Natural killer cell (primary cell): ENCODE data around the gene SFSWAP. TPM values are rescaled to one million over a fixed set of nuclear protein-coding genes. Genes with fewer than 3 reads are reported as not detected.

Source experiments
- ATAC-seq, 3 donors: fragments of 150-1000 bp in 2 of 3; fragments of 200-7000 bp in 1 of 3; cut with Tn5 transposase; 1 replicate in 1 of 3; 2 replicates in 2 of 3; pipeline ENCODE4 v1.10.0; 2021; ENCODE audit warnings: mild to moderate bottlenecking in 2 of 3, moderate library complexity in 2 of 3
- DNase-seq, 2 donors: peaks; one replicate each; pipeline versions ENCODE4 v3.0.0 to v3.0.0-alpha.2; 2013 to 2021; ENCODE audit warnings: mixed read lengths in 1 of 2
- H3K27ac ChIP-seq: one replicate; pipeline ENCODE4 v1.5.1; 2013; ENCODE audit warnings: mild to moderate bottlenecking, low read length
- H3K27me3 ChIP-seq: one replicate; pipeline ENCODE4 v1.6.1; 2013; ENCODE audit warnings: low read length; ENCODE audit not compliant: control insufficient read depth, insufficient read depth
- H3K36me3 ChIP-seq: one replicate; pipeline ENCODE4 v1.6.1; 2013; ENCODE audit warnings: low read length; ENCODE audit not compliant: control insufficient read depth, insufficient read depth
- H3K4me1 ChIP-seq: one replicate; pipeline ENCODE4 v1.6.1; 2013; ENCODE audit warnings: low read length; ENCODE audit not compliant: control insufficient read depth, insufficient read depth
- H3K4me3 ChIP-seq: one replicate; pipeline ENCODE4 v1.5.1; 2013; ENCODE audit warnings: low read length
- H3K9me3 ChIP-seq: one replicate; pipeline ENCODE4 v1.6.1; 2013; ENCODE audit warnings: low read length; ENCODE audit not compliant: control insufficient read depth, insufficient read depth
- H3K27ac Mint-ChIP-seq, 2 donors: one replicate each; pipeline ENCODE4 v1.8.0; 2022; ENCODE audit warnings: mild to moderate bottlenecking in 2 of 2, mixed read lengths in 2 of 2, moderate library complexity in 1 of 2
- H3K27me3 Mint-ChIP-seq, 2 donors: one replicate each; pipeline ENCODE4 v1.8.0; 2022; ENCODE audit warnings: low read depth in 2 of 2, mixed read lengths in 2 of 2
- H3K36me3 Mint-ChIP-seq: one replicate; pipeline ENCODE4 v1.8.0; 2022; ENCODE audit warnings: mixed read lengths
- H3K4me1 Mint-ChIP-seq, 2 donors: one replicate each; pipeline ENCODE4 v1.8.0; 2022; ENCODE audit warnings: mixed read lengths in 2 of 2
- H3K4me3 Mint-ChIP-seq: one replicate; pipeline ENCODE4 v1.8.0; 2022; ENCODE audit warnings: mild to moderate bottlenecking, moderate library complexity, mixed read lengths
- H3K9me3 Mint-ChIP-seq, 2 donors: one replicate each; pipeline ENCODE4 v1.8.0; 2022; ENCODE audit warnings: mixed read lengths in 2 of 2
- WGBS: methylation state at CpG from one replicate; pipeline ENCODE4 v1.1.7; 2013; ENCODE audit warnings: missing lambda C conversion rate; ENCODE audit not compliant: insufficient coverage; 5-methylcytosine and 5-hydroxymethylcytosine counted together
- intact Hi-C: fragments of 100-400 bp; cut with micrococcal nuclease; formaldehyde crosslinking; loops from one replicate; pipeline ENCODE4 v1.14.2; 2022
- total RNA-seq, 4 donors: library from RNA; stranded (reverse); fragments of 120-200 nt in 1 of 4; gene quantifications; one replicate each; pipeline versions ENCODE4 v1.2.3 to v1.2.4, GENCODE V29; 2013 to 2022
- TF ChIP-seq, protein P1 (sequence below): fragments of 200-600 bp; IDR thresholded peaks from one replicate; pipeline ENCODE4 v1.8.0; 2022; ENCODE audit warnings: antibody characterized with exemption

SFSWAP gene
- total RNA-seq, 3 donors from 2014 or later (not counting 1 experiment from before 2014, with no cell fraction given), result 99.1 to 109 (median 102) TPM

DNA sequence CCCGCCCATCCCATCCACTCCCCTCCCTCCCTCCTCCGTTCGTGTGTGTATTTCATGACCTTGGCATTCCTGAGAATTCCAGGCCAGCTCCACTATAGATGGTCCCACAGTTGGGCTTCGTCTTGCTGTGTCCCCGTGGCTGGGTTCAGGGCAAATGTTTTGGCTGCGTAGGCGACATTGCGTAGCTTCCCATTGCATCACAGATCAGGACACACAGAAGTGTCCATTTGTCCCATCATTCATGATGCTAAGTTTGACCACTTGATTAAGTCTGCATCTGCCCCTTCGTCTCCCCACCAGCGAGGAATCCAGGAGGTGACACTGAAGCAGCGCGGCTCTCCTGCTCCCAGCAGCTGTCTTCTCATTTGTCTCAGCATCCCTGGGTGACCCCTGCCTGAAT lies 78.7 kb downstream of the SFSWAP start:
- intact Hi-C loops, result no loop called here
- no peak overlapping the region for H3K27ac Mint-ChIP-seq
- no peaks in the 10 kb centered on the region for H3K4me1 ChIP-seq
- DNase-seq, result no peak
- H3K9me3 Mint-ChIP-seq, result no peaks in the 10 kb centered on the region
- H3K9me3 ChIP-seq, result no peaks in the 10 kb centered on the region
- WGBS, result 98% methylated on average over 12 of the region's 12 CpGs
- no peak overlapping the region for H3K27ac ChIP-seq
- TF ChIP-seq, protein P1, sequence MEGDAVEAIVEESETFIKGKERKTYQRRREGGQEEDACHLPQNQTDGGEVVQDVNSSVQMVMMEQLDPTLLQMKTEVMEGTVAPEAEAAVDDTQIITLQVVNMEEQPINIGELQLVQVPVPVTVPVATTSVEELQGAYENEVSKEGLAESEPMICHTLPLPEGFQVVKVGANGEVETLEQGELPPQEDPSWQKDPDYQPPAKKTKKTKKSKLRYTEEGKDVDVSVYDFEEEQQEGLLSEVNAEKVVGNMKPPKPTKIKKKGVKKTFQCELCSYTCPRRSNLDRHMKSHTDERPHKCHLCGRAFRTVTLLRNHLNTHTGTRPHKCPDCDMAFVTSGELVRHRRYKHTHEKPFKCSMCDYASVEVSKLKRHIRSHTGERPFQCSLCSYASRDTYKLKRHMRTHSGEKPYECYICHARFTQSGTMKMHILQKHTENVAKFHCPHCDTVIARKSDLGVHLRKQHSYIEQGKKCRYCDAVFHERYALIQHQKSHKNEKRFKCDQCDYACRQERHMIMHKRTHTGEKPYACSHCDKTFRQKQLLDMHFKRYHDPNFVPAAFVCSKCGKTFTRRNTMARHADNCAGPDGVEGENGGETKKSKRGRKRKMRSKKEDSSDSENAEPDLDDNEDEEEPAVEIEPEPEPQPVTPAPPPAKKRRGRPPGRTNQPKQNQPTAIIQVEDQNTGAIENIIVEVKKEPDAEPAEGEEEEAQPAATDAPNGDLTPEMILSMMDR, result no peak
- H3K36me3 Mint-ChIP-seq, result peaks cover 11% of the 10 kb centered on the region
- no peak for ATAC-seq
- peaks cover 0 to 7% of the 10 kb centered on the region in 2 donors for H3K4me1 Mint-ChIP-seq
- no peaks in the 10 kb centered on the region for H3K27me3 ChIP-seq
- no peaks in the 10 kb centered on the region for H3K27me3 Mint-ChIP-seq
- H3K36me3 ChIP-seq, result peaks cover 53% of the 10 kb centered on the region
- H3K4me3 Mint-ChIP-seq, result no peak overlapping the region
- no peak overlapping the region for H3K4me3 ChIP-seq

DNA sequence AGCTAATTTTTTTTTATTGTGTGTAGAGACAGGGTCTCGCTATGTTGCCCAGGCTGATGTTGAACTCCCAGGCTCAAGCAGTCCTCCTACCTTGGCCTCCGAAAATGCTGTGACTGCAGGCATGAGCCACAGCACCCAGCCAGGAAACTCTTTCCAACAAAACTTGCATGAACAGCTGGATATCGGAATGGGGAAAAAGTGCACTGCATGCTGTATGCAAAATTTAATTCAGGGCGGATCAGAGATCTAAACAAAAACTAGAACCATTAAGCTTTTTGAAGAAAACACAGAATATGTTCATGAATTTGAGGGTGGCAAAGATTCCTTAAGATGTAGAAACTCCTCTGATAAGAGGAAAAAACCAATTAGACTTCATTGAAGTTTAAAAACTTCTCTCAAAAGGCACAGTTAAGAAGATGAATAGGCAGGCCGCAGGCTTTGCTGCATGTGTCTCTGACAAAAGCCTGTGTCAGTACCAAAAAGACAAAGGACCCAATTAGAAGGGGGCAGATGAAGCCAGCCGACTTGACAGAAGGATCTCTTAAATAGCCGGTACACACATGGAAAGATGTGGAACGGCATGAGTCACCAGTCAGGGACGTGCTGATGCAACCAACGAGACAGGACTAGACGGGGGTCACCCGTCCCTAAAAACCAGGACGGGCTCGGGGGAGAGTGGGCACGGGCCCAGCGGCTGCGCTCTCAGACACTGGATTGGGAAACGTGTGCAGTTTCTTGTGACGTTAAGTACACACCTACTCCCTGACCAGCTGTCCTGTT lies 82.5 kb downstream of the SFSWAP start:
- Mint-ChIP-seq H3K27ac (no peak overlapping the region), H3K9me3 (no peaks in the 10 kb centered on the region)
- WGBS, result 92% methylated on average over 18 of the region's 19 CpGs

DNA sequence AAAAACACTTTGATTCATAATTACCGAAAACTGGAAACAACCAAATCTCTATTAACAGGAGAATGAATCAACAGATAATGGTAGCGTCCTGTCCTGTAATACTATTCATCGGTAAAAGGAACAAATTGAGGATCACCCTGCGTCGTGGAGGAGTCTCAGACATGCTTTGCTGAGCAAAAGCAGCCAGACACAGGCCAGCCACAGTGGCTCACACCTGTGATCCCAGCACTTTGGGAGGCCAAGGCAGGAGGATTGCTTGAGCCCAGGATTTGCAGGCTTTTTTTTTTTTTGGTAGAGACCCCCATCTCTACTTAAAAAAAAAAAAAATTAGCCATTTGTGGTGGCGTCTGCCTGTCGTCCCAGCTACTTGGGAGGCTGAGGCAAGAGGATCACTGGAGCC lies 83.2 kb downstream of the SFSWAP start:
- ATAC-seq (no peak), DNase-seq (no peak)
- peaks cover 45% of the 10 kb centered on the region for H3K36me3 ChIP-seq
- TF ChIP-seq, protein P1, result no peak
- Mint-ChIP-seq H3K27ac (no peak overlapping the region), H3K36me3 (no peaks in the 10 kb centered on the region), H3K4me1 (peaks cover 0 to 4% of the 10 kb centered on the region in 2 donors), H3K9me3 (no peaks in the 10 kb centered on the region), H3K4me3 (no peak overlapping the region), H3K27me3 (no peaks in the 10 kb centered on the region)
- intact Hi-C loops, result no loop called here
- no peak overlapping the region for H3K4me3 ChIP-seq
- H3K27ac ChIP-seq, result no peak overlapping the region
- no peaks in the 10 kb centered on the region for H3K4me1 ChIP-seq
- H3K27me3 ChIP-seq, result no peaks in the 10 kb centered on the region
- 97% methylated on average over 7 of the region's 7 CpGs for WGBS
- H3K9me3 ChIP-seq, result no peaks in the 10 kb centered on the region

More for the DNA sequence above, 82.5 kb downstream of the SFSWAP start:
- H3K36me3 Mint-ChIP-seq, result no peaks in the 10 kb centered on the region
- no peak for ATAC-seq
- Histone ChIP-seq H3K36me3 (peaks cover 43% of the 10 kb centered on the region), H3K4me3 (no peak overlapping the region), H3K9me3 (no peaks in the 10 kb centered on the region), H3K27me3 (no peaks in the 10 kb centered on the region), H3K27ac (no peak overlapping the region), H3K4me1 (no peaks in the 10 kb centered on the region)
- TF ChIP-seq, protein P1, result no peak
- H3K4me3 Mint-ChIP-seq, result no peak overlapping the region
- DNase-seq, result no peak
- intact Hi-C loops, result no loop called here
- H3K4me1 Mint-ChIP-seq, result peaks cover 0 to 4% of the 10 kb centered on the region in 2 donors
- no peaks in the 10 kb centered on the region for H3K27me3 Mint-ChIP-seq

DNA sequence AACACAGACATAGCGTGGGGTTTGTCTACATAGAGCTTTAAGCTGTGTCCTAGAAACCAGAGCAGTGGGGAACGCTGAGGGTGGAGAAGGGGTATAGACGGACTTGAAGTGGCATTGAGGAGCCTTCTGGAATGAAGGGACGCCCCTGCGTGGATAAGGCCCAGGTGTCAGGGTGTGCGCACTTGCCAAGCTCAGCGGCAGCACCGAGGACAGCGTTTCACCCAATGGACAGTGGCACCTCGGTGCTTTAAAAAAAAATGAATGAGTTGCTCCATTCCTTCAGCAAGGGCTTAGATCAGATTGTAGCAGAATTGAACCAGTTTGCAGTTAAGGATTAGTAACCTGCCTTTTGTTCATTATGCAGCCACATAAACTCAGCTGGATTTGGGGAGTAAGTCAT lies 83.7 kb downstream of the SFSWAP start:
- H3K27me3 ChIP-seq, result no peaks in the 10 kb centered on the region
- H3K9me3 Mint-ChIP-seq, result no peaks in the 10 kb centered on the region
- H3K36me3 Mint-ChIP-seq, result no peaks in the 10 kb centered on the region
- peaks cover 50% of the 10 kb centered on the region for H3K36me3 ChIP-seq
- 94% methylated on average over 10 of the region's 10 CpGs for WGBS
- H3K27me3 Mint-ChIP-seq, result no peaks in the 10 kb centered on the region
- H3K9me3 ChIP-seq, result no peaks in the 10 kb centered on the region
- TF ChIP-seq, protein P1, result no peak
- intact Hi-C loops, result no loop called here
- no peak overlapping the region for H3K27ac Mint-ChIP-seq
- no peak for DNase-seq
- no peak overlapping the region for H3K4me3 ChIP-seq
- H3K4me1 Mint-ChIP-seq, result peaks cover 0 to 4% of the 10 kb centered on the region in 2 donors
- H3K27ac ChIP-seq, result no peak overlapping the region
- no peak for ATAC-seq
- H3K4me3 Mint-ChIP-seq, result no peak overlapping the region
- H3K4me1 ChIP-seq, result no peaks in the 10 kb centered on the region
